Stimulated activated CD4-positive, alpha-beta T cell treated with anti-CD3 and anti-CD28 coated beads, Interleukin-4, amount 100 ng/mL, for 24 hours (primary cell): Measurements from ENCODE around the gene SEC14L1.
"Not testable (repeated sequence)": the region's sequence is repeated elsewhere in the genome, so short reads cannot be mapped to it uniquely, and the experiment has no call there.

Experiments used
- DNase-seq: peaks from one replicate; pipeline ENCODE4 v3.0.0-alpha.2; 2020

The SEC14L1 gene

DNA sequence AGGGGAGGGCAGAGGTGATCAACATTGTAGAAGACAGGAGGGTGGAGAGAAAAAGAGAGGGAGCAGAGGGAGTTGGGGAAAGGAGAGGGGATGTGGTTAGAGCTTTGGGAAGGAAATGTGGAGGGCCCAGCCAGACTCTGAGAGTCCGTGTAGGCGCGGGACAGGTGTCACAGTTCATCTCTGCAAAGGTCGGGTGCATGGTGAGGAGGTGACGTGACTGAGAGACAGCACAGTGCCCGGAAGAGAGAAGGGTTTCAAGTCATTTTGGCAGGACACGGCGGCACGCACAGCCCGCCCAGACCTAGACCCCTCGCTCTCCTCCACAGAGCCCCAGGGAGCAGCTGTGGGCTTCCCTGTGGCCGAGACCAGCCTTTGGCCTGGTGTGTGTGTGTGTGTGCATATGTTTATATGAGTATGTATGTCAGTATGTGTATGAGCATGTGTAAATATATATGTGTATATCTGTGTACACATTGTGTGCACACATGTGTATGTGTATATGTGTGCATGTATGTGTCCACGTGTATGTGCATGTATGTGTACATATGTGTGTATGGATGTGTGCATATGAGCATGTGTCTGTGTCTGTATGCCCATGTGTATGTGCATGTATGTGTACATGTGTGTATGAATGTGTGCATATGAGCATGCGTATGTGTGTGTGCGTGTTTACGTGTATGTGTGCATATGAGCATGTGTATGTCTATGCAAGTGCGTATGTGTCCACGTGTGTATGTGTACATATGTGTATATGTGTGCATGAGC, 104.6 kb downstream of the SEC14L1 start:
- no peak for DNase-seq

DNA sequence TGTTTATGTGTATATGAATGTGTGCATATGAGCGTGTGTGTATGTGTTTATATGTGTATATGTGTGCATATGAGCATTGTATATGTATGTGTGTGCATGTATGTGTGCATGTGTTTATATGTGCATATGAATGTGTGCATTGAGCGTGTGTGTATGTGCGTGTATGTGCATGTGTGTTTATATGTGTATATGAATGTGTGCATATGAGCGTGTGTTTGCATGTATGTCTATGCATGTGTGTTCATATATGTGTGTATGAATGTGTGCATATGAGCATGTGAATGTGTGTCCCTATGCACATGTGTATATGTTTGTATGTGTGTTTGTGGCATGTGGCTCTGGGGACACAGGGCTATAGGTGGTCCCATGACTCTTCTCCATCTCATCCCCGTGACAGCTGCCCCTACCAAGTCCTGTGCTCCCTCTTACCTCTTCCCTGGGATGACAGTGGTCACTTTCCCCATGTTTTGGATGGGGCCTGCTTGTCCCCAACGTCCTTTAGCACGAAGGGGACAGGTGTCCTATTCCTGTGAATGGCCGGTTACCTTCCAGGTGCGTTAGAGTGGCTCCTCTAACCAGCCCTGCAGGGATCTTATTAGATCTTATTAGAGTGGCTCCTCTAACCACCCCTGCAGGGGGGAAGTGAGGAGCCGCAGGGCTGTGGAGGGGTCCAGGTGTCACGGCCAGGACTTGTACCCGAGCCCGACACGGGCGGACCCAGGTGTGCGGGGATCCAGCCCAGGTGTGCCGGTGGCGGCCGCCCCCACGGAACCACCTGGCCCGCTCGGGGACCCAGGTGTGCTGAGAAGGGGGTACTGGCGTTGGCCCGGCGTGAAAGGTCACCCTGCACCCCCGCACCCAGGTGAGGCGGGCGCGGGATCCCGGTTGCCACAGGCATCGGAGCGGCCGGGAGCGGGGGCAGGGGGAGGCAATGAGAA, 105.6 kb downstream of the SEC14L1 start:
- no peak for DNase-seq

DNA sequence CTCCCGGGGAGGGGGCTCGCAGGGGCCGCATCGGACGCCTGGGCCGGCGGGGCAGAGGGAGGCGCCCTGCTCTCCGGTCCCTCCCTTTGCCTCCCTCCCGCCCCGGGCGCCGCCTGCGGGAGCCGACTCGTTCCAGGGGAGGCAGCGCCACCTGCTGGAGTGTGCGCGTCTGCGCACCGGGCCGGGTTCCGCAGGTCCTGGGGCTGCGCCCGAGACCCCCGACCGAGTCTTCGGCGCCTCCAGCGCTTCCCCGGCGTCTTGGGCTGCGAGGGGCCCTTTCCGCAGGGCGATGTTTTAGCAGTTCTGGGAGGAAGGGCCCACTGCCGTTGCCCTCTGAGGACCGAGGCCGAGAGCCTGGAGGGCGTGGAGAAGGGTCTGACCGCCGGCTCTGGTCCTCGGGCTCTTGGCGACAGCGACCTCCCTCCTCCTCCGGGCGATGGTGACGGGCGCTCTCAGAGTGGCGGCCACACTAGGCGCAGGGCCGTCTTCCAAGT, 106.3 kb downstream of the SEC14L1 start:
- DNase-seq: peak; percentile 90

DNA sequence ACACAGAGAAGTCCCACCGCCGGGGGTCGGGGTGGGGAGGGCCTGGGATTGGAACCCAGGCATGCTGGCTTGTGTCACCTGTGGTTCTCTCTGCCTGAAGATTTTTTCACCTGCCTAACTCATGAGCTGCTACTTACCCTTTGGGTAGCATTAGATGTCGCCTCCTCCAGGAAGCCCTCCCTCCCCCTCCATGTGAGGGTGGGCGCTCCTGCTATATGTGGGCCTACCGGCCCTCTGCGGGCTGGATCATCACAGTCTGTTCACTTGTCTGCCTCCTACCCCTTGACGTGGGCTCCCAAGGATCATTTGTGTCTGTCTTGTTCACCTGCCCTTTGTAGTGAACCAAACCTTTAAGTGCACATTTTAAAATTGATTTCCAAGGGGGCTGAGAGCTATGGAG, 106.8 kb downstream of the SEC14L1 start:
- no peak for DNase-seq

- DNase-seq: no peak
Measured at GRCh38 chr17:77248216-77249114, 107.7 kb downstream of the SEC14L1 start.

GRCh38 chr17:77251622-77252183, 110.9 kb downstream of the SEC14L1 start:
- no peak for DNase-seq

GRCh38 chr17:77252306-77252705, 111.5 kb downstream of the SEC14L1 start:
- DNase-seq: not testable (repeated sequence)

DNA sequence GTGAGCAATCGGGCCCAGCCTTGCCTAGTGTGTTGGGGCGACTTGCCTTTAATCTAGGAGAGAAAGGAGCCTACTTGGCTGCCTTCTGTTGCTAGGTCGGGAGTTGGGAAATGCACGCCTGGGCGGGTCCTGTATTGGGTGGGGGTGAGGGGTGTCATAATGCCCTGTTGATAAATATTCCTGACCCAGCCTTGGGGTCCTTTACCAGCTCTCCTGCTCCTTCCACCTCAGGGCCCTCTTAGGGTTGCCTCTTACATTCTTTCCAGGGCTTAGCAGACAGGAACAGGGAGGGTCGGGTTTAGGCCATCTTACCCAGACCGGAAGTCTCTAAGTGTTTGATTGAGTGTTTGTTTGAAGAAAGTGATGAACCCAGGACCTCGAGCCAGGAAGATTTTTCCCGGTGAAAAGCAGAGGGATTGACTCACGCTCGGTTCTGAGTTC, 112.9 kb downstream of the SEC14L1 start:
- no peak for DNase-seq

DNA sequence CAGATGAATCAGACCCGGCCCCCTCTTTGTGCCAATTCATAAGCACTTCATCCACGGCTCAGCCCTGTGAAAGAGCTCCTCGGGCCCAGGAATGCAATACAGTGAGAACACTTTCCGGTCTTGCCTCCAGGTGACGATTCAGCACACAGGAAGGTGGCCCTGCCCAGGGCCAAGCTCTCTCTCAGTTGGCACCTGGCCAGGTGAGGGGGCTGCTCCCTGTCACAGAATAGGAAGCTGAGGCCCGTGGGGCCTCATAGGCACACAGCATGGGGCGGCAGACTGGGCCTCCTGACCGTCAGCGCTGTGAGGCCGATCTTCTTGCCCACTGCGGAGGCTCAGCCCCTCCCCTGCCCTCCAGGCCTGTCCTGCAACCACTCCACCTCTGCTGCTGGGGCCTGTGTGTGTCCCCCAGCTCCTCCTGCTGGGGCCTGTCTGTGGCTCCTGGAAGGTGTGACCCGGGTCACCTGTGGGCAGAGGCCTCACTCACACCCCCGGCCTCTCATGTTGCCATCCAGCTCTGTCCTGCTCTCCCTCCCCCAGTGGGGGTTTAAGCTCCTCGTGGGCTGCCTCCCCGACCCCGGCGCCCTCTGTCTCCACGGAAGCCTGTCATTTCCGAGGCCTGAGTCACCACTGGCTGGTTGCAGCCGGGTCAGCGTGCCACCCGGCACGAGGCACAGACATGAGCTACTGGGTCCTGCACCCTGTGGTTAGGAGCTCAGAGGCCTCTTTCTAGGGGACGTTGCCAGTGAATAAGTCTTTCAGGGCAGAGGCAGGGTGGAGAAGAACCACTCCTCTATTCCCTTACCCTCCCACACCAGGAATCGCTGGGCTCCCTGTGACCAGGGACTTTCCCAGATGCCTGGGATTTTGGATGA, 114.4 kb downstream of the SEC14L1 start:
- no peak for DNase-seq

DNA sequence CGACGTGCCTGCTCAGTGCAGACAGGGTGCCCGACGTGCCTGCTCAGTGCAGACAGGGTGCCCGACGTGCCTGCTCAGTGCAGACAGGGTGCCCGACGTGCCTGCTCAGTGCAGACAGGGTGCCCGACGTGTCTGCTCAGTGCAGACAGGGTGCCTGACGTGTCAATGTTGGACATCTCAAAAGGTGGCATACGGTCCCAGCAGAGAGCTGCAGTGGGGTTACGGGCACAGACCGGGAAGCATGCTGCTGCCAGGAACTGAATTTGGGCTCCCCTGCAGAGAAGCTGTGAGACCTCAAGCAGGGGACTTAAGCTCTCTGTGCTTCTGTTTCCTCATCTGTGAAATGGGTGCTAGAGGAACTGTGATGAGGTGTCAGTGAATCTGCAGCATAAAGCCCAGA, 115.2 kb downstream of the SEC14L1 start:
- DNase-seq: not testable (repeated sequence)

DNA sequence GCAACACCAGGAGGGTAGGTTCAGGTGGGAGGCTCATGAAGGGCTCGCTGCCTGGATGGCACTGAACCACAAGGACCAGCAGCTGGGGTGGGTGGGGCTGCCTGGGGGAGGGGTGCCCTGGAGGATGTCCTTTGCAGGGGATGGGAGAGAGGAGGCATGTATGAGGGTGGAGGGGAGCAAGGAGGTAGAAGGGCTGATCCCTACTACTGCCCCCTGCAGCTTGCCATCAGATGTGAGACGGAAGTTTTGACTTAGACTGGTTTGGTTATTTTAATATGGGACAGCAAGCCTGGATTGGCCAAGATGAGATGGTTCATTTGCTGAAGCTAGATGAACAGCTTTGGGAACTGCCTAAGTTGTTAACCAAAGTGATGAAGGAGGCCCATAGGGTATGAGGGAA, 115.9 kb downstream of the SEC14L1 start:
- no peak for DNase-seq

DNA sequence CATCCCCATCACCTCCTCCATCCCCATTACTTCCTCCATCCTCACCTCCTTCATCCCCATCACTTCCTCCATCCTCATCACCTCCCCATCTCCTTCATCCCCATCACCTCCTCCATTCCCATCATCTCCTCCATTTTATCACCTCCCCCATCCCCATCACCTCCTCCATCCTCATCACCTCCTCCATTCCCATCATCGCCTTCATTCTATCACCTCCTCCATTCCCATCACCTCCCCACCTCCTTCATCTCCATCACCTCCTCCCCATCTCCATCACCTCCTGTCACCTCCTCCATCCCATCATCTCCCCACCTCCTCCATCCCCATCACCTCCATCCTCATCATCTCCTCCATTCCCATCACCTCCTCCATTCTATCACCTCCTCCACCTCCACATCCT, 116.4 kb downstream of the SEC14L1 start:
- DNase-seq: no peak

DNA sequence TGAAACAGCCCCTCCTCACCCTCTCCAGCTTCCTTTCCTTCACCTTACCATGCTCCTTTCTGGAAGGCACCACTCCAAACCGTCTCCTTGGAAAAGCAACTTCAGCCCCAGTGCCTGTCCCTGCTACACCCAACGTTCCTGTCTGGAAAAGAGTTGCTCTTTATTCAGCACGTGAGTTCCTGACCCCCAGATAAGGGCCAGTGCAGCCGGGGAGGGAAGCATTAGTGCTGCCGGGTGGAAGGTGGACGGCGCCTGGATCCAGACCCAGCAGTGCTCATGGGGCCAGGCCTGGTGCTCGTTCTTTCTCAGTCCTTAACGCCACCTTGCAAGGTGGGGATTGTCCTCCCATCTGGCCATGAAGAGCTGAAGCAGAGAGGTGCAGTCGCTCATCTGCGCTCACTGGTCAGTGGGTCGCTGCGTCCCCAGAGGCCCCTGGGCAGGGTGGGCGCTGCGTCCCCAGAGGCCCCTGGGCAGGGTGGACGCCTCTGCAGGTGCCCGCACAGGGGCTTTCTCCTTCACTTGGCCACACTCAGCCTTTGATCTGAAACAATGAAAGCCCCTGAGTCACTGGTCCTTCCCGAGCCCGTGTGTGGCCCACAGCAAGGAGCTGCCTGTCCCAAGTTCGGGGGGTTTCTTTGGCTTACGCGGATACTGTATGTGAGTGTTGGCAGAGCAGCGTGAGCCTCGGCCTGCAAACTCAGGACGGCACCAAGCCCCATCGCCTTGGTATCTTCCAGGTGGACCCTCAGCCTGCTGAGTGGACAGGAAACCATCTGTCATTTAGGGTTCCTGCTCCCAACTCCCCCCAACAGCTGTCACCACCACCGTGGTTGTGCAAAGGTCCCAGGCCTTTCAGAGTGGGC, 117.1 kb downstream of the SEC14L1 start:
- DNase-seq: no peak

- DNase-seq: no peak
Measured at GRCh38 chr17:77258638-77259037, 117.9 kb downstream of the SEC14L1 start.

GRCh38 chr17:77264617-77265230, 124.0 kb downstream of the SEC14L1 start:
- DNase-seq: no peak

- DNase-seq: no peak
Measured at GRCh38 chr17:77266213-77266612, 125.4 kb downstream of the SEC14L1 start.
